SK-N-MC (cell line): ENCODE data around the gene ALDH16A1.

ENCODE experiments used
- EZH2 ChIP-seq: fragments of 200-600 bp; sonication (generic); IDR thresholded peaks from one replicate; pipeline ENCODE4 v1.6.1; 2017; ENCODE audit warnings: antibody characterized with exemption
- FOXP2 ChIP-seq: optimal IDR thresholded peaks from 2 replicates; pipeline ENCODE3; 2011; ENCODE audit warnings: mild to moderate bottlenecking, moderate library complexity; ENCODE audit not compliant: insufficient read depth; ENCODE audit errors: extremely low read length, control extremely low read depth
- POLR2AphosphoS5 ChIP-seq: IDR thresholded peaks from 2 replicates; pipeline ENCODE4 v1.6.1; 2012; ENCODE audit warnings: mild to moderate bottlenecking, low read depth, low read length, borderline replicate concordance

- TF ChIP-seq POLR2AphosphoS5, result no peak
- no peak for TF ChIP-seq EZH2
- TF ChIP-seq FOXP2, result no peak
Measured at GRCh38 chr19:49425178-49425577, 27.8 kb upstream of the ALDH16A1 start, which contains the start of gene GFY.
